SU-DHL-6 (cell line): ENCODE measurements around the gene P2RY8.

Experiments
- H2AFZ ChIP-seq: fragments of 200-600 bp; sonication (generic); 2 replicates; pipeline ENCODE4 v1.6.1; 2014; ENCODE audit warnings: low read depth, mild to moderate bottlenecking, moderate library complexity, mixed read lengths, antibody characterized with exemption, low read length; ENCODE audit not compliant: severe bottlenecking
- H3F3A ChIP-seq: fragments of 200-600 bp; shearing (Covaris generic); 2 replicates; pipeline ENCODE4 v1.6.0; 2016; ENCODE audit warnings: antibody characterized with exemption, mild to moderate bottlenecking; ENCODE audit not compliant: insufficient read depth
- H3K27ac ChIP-seq: fragments of 200-600 bp; sonication (generic); 2 replicates; pipeline ENCODE4 v1.5.1; 2016; ENCODE audit warnings: low read depth, mild to moderate bottlenecking, low read length, moderate library complexity, mixed read lengths
- H3K27me3 ChIP-seq: fragments of 200-600 bp; sonication (generic), shearing (Covaris generic); 2 replicates; pipeline ENCODE4 v1.6.0; 2014; ENCODE audit warnings: mild to moderate bottlenecking, low read length
- H3K36me3 ChIP-seq: fragments of 200-600 bp; sonication (generic); 2 replicates; pipeline ENCODE4 v1.6.1; 2014; ENCODE audit warnings: mild to moderate bottlenecking, low read length, mixed read lengths
- H3K4me2 ChIP-seq: fragments of 300-600, 200-600 bp; shearing (Covaris generic), sonication (generic); 2 replicates; pipeline ENCODE4 v1.6.0; 2014; ENCODE audit warnings: low read length, low read depth, mild to moderate bottlenecking; ENCODE audit not compliant: poor library complexity, severe bottlenecking
- H3K4me3 ChIP-seq: fragments of 200-600 bp; sonication (generic); 2 replicates; pipeline ENCODE4 v1.5.1; 2014; ENCODE audit warnings: antibody characterized with exemption, low read length, mild to moderate bottlenecking, mixed read lengths; ENCODE audit not compliant: insufficient read depth, poor library complexity, severe bottlenecking
- H3K79me2 ChIP-seq: fragments of 200-600 bp; sonication (generic); 2 replicates; pipeline ENCODE4 v1.6.1; 2014; ENCODE audit warnings: mild to moderate bottlenecking, low read length, moderate library complexity; ENCODE audit not compliant: insufficient read depth
- H3K9ac ChIP-seq: fragments of 200-600 bp; sonication (generic); 2 replicates; pipeline ENCODE4 v1.7.0; 2014; ENCODE audit warnings: mild to moderate bottlenecking, low read length
- H3K9me2 ChIP-seq: fragments of 200-600 bp; sonication (generic); replicated peaks from 2 replicates; pipeline ENCODE4 v1.6.1; 2014; ENCODE audit warnings: low read length; ENCODE audit not compliant: insufficient read depth
- H3K9me3 ChIP-seq: fragments of 200-600 bp; sonication (generic); 2 replicates; pipeline ENCODE4 v1.6.1; 2014; ENCODE audit warnings: low read length, mixed read lengths; ENCODE audit not compliant: insufficient read depth
- H4K20me1 ChIP-seq: fragments of 200-600 bp; sonication (generic); 2 replicates; pipeline ENCODE4 v1.6.1; 2014; ENCODE audit warnings: low read depth, mild to moderate bottlenecking, antibody characterized with exemption, low read length, moderate library complexity, mixed read lengths
- EZH2phosphoT487 ChIP-seq: fragments of 200-600 bp; sonication (generic), shearing (Covaris generic); conservative IDR thresholded peaks from 2 replicates; pipeline ENCODE4 v1.6.1; 2018; ENCODE audit warnings: mild to moderate bottlenecking, antibody characterized with exemption, low read length, moderate library complexity, mixed read lengths
- TF ChIP-seq, protein P1 (sequence below): fragments of 200-600 bp; sonication (generic); IDR thresholded peaks from one replicate; pipeline ENCODE4 v1.5.1; 2017; ENCODE audit warnings: antibody characterized with exemption, mild to moderate bottlenecking, low read length, moderate library complexity; ENCODE audit not compliant: insufficient read depth, poor library complexity, severe bottlenecking

The P2RY8 gene, protein sequence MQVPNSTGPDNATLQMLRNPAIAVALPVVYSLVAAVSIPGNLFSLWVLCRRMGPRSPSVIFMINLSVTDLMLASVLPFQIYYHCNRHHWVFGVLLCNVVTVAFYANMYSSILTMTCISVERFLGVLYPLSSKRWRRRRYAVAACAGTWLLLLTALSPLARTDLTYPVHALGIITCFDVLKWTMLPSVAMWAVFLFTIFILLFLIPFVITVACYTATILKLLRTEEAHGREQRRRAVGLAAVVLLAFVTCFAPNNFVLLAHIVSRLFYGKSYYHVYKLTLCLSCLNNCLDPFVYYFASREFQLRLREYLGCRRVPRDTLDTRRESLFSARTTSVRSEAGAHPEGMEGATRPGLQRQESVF

DNA sequence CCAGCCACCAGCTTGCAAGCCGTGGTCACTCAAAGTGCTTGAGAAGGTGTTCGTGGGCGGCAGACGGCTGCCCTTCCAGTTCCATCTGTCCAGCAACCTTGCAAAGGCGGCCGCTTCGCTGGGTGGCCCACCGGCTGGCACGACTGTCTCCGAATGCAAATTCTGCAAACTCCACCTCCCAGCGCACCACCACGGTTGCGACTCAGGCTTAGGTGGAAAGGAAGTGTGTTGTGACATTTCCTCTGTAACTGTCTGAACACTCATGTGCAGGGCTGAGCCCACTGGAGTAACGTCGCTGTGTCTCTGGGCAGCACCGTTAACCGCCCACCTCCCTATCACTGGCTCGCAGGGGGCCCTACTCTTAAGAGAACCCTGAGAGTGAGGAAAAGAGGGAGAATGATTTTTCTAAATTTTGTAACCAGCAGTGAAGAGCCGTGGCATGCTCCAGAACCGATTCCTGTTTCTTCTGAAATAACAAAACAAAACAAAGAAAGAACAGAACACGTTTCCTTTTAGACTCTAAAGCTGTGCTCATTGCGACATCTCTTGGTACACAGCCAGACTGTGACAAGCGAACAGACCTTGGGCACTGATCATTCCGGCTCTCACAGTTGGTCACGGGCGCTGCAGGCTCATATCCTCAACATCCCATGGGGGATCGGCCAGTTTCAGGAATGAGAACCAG is at the start of gene P2RY8:
Gene P2RY8, minus strand, starts transcription at position 155 of the 685 bp plus-strand sequence. CDS start 70,627 bp downstream, outside the sequence.
- Histone ChIP-seq H3K27ac (peak within 1 kb of the TSS; percentile 100), H3K4me2 (peak within 1 kb of the TSS; percentile 90), H3K9me3 (no peaks in the 10 kb centered on the region), H3K9me2 (no peaks in the 10 kb centered on the region), H3F3A (peaks cover 23% of the 10 kb centered on the region), H4K20me1 (no peaks in the 10 kb centered on the region), H3K9ac (peak within 1 kb of the TSS; percentile 81), H2AFZ (no peak within 1 kb of the TSS), H3K27me3 (no peaks in the 10 kb centered on the region), H3K36me3 (peaks cover 6% of the 10 kb centered on the region), H3K79me2 (peaks cover 19% of the 10 kb centered on the region), H3K4me3 (peak within 1 kb of the TSS; percentile 73)
- TF ChIP-seq EZH2phosphoT487, result no peak
- TF ChIP-seq, protein P1, sequence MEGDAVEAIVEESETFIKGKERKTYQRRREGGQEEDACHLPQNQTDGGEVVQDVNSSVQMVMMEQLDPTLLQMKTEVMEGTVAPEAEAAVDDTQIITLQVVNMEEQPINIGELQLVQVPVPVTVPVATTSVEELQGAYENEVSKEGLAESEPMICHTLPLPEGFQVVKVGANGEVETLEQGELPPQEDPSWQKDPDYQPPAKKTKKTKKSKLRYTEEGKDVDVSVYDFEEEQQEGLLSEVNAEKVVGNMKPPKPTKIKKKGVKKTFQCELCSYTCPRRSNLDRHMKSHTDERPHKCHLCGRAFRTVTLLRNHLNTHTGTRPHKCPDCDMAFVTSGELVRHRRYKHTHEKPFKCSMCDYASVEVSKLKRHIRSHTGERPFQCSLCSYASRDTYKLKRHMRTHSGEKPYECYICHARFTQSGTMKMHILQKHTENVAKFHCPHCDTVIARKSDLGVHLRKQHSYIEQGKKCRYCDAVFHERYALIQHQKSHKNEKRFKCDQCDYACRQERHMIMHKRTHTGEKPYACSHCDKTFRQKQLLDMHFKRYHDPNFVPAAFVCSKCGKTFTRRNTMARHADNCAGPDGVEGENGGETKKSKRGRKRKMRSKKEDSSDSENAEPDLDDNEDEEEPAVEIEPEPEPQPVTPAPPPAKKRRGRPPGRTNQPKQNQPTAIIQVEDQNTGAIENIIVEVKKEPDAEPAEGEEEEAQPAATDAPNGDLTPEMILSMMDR, result no peak

DNA sequence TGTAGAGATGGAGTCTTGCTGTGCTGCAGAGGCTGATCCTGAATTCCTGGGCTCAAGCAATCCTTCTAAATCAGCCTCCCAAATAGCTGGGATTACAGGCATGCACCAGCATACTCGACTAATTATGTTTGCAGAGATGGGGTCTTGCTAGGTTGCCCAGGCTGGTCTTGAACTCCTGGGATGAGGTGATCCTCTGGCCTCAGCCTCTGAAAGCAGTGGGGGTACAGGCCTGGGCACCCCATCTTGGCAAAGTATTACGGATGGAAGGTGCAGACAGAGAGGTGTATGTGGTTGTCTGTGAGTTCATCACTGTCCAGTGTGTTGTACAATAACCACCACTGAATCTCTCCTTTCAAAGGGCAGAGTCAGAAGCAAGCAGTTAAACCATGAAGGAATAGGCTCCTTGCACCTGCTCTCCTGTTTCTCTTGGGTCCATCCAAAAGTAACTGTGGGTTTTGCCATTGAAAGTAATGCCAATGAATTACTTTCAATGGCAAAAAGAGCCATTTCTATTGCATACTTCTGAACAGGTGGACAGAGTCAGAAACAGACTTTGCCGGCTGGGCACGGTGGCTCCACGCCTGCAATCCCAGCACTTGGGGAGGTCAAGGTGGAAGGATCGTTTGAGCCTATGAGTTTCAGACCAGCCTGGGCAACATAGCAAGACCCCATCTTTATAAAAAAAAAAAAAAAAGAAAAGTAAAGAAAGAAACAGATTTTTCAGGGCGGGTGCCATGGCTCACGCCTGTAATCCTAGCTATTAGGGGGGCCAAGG is 47.4 kb upstream of the P2RY8 start:
- no peaks in the 10 kb centered on the region for H3K9me2 ChIP-seq

DNA sequence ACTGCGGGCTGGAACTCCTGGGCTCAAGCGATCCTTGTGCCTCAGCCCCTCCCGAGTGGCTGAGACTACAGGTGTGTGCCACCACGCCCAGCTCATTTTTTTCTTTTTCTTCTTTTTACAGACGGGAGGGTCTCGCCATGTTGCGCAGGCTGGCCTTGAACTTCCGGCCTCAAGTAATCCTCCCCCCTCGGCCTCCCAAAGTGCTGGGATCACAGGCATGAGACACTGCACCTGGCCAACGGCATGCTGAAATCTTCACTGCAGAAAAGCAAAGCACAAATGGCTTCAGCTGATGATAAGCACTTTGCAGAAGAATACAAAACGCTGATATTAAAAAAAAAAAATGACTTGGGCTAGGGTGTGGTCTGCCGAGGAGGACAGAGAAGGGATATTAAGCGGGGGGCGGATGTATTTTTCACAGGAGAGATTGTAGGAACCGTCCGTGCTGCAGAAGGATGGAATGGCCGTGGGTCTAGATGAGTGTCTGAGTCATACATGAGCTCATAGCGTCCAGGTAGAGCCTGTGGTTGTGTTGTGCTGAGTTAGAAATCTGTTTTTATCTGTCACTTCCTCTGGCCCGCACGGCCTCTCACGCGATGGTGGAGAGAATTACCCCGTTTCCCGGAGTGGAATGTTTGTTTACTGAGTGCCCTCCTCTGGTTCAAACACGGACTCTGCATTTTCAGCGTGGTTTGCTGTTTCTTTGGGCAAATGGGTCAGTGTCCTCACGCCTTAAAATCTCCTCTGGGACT is 45.9 kb upstream of the P2RY8 start:
- Histone ChIP-seq H2AFZ (peak overlapping the region; percentile 71), H3K36me3 (no peaks in the 10 kb centered on the region), H3K4me3 (no peak overlapping the region), H3K9me2 (no peaks in the 10 kb centered on the region), H3K27ac (peak overlapping the region; percentile 74), H3K27me3 (no peaks in the 10 kb centered on the region), H3K79me2 (no peaks in the 10 kb centered on the region), H3F3A (peaks cover 14% of the 10 kb centered on the region), H4K20me1 (no peaks in the 10 kb centered on the region), H3K4me2 (peak overlapping the region; percentile 58), H3K9ac (peak overlapping the region; percentile 31; the same call in 1 of the 2 replicates), H3K9me3 (no peaks in the 10 kb centered on the region)
- TF ChIP-seq EZH2phosphoT487, result no peak
- TF ChIP-seq, protein P1, result no peak

More for the DNA sequence above, 47.4 kb upstream of the P2RY8 start:
- H3K27me3 ChIP-seq, result no peaks in the 10 kb centered on the region
- H3K79me2 ChIP-seq, result no peaks in the 10 kb centered on the region
- no peak overlapping the region for H3K9ac ChIP-seq
- TF ChIP-seq EZH2phosphoT487, result no peak
- TF ChIP-seq, protein P1, result no peak
- H3K4me2 ChIP-seq, result no peak overlapping the region
- H2AFZ ChIP-seq, result no peak overlapping the region
- no peaks in the 10 kb centered on the region for H3K36me3 ChIP-seq
- no peak overlapping the region for H3K4me3 ChIP-seq
- H3K9me3 ChIP-seq, result no peaks in the 10 kb centered on the region
- H3F3A ChIP-seq, result peaks cover 16% of the 10 kb centered on the region
- H4K20me1 ChIP-seq, result no peaks in the 10 kb centered on the region
- peak overlapping the region; percentile 40; the same call in 1 of the 2 replicates for H3K27ac ChIP-seq
